Muscle layer of duodenum (tissue), 2 donors: Measurements from ENCODE around the gene AOAH.

ENCODE experiments used
- H3K27ac ChIP-seq: one replicate; pipeline ENCODE4 v1.7.0; 2013; ENCODE audit warnings: mild to moderate bottlenecking, low read length
- H3K27me3 ChIP-seq: one replicate; pipeline ENCODE4 v1.7.0; 2013; ENCODE audit warnings: low read depth, mild to moderate bottlenecking, control low read depth, low read length
- H3K36me3 ChIP-seq, 2 donors: one replicate each; pipeline ENCODE4 v1.7.0; 2013; ENCODE audit warnings: low read length in 2 of 2, control low read depth in 1 of 2, mild to moderate bottlenecking in 1 of 2; ENCODE audit not compliant: insufficient read depth in 2 of 2, control insufficient read depth in 1 of 2
- H3K4me1 ChIP-seq, 2 donors: one replicate each; pipeline ENCODE4 v1.7.0; 2013; ENCODE audit warnings: low read length in 2 of 2, mild to moderate bottlenecking in 2 of 2, control low read depth in 1 of 2, moderate library complexity in 1 of 2; ENCODE audit not compliant: insufficient read depth in 2 of 2, control insufficient read depth in 1 of 2
- H3K4me3 ChIP-seq, 2 donors: one replicate each; pipeline ENCODE4 v1.7.0; 2013; ENCODE audit warnings: low read length in 2 of 2, low read depth in 1 of 2, mild to moderate bottlenecking in 1 of 2
- H3K9me3 ChIP-seq, 2 donors: one replicate each; pipeline ENCODE4 v1.7.0; 2013; ENCODE audit warnings: low read length in 2 of 2, control low read depth in 1 of 2, mild to moderate bottlenecking in 1 of 2; ENCODE audit not compliant: control insufficient read depth in 1 of 2
- donor health status: healthy.

Gene AOAH

DNA sequence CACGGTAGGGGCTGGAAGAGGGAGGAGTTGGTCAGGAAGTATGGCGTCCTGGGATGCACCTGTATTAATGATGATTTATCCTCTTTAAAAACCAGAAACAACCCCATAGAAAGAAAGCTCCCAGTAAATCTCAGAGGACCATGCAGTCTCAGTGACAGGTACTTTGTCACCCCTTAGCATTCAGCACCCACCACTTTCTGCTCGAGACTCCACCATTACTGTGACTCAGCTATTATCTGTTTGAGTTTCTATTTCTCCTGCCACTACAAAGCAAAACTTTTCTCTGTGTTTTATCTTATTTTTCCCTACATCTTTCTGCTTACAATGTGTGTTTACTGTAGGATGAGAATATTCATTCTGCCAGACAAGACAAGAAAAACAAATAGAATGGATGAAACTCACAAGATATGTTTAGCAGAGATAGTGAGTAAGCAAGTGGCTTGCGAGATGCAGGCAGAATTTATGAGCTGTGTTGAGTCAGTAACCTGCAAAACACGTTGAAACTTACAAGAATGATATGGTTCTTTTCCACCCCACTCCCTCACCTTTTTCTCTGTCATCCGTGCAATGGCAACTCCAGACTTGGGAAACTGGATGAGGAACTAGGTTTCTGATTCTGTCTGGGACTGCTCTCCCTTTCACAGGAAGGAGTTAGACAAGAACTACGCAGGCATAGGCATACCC, 127.1 kb downstream of the AOAH start:
- Histone ChIP-seq H3K9me3 (peaks cover 0 to under 1% of the 10 kb centered on the region in 2 donors), H3K27ac (no peak overlapping the region), H3K36me3 (no peaks in the 10 kb centered on the region), H3K27me3 (no peaks in the 10 kb centered on the region), H3K4me1 (no peaks in the 10 kb centered on the region), H3K4me3 (no peak overlapping the region)

GRCh38 chr7:36594445-36594844, 129.8 kb downstream of the AOAH start:
- no peaks in the 10 kb centered on the region for H3K36me3 ChIP-seq
- H3K4me1 ChIP-seq = no peaks in the 10 kb centered on the region
- no peaks in the 10 kb centered on the region for H3K27me3 ChIP-seq
- no peak overlapping the region for H3K27ac ChIP-seq
- peaks cover 0 to 2% of the 10 kb centered on the region in 2 donors for H3K9me3 ChIP-seq
- no peak overlapping the region for H3K4me3 ChIP-seq

- no peak overlapping the region for H3K27ac ChIP-seq
- peaks cover 0 to 2% of the 10 kb centered on the region in 2 donors for H3K9me3 ChIP-seq
- no peaks in the 10 kb centered on the region for H3K36me3 ChIP-seq
- no peak overlapping the region for H3K4me3 ChIP-seq
- no peaks in the 10 kb centered on the region for H3K27me3 ChIP-seq
- H3K4me1 ChIP-seq = no peaks in the 10 kb centered on the region
Measured at GRCh38 chr7:36591636-36592035, 132.7 kb downstream of the AOAH start.

GRCh38 chr7:36589391-36589790, 134.9 kb downstream of the AOAH start:
- Histone ChIP-seq H3K27ac (no peak overlapping the region), H3K27me3 (no peaks in the 10 kb centered on the region), H3K4me1 (no peaks in the 10 kb centered on the region), H3K4me3 (no peak overlapping the region), H3K36me3 (no peaks in the 10 kb centered on the region), H3K9me3 (peaks cover 0 to 2% of the 10 kb centered on the region in 2 donors)

DNA sequence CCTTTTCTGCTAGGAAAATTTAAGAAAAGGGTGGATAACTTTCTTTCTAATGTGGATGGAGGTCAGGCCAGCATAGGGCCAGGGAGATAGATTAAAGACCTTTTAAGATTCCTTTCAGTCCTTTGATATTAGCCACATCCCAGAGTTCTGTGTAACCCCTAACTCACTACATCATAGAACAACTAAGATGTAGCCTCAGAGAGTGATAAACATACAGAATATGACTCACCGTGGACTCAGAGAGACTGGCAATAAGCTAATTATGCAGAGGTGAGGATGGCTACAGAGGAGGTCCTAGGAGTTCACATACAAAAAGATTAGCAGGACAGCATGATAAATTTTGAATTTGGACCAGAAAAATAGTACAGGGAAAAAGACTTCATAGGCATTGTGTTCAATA, 141.0 kb downstream of the AOAH start:
- Histone ChIP-seq H3K4me3 (no peak overlapping the region), H3K9me3 (peaks cover 0 to 4% of the 10 kb centered on the region in 2 donors), H3K27me3 (no peaks in the 10 kb centered on the region), H3K27ac (no peak overlapping the region), H3K4me1 (no peaks in the 10 kb centered on the region), H3K36me3 (no peaks in the 10 kb centered on the region)

- peaks cover 6 to 7% of the 10 kb centered on the region in 2 donors for H3K9me3 ChIP-seq
- H3K36me3 ChIP-seq = no peaks in the 10 kb centered on the region
- no peak overlapping the region for H3K27ac ChIP-seq
- no peaks in the 10 kb centered on the region for H3K27me3 ChIP-seq
- H3K4me3 ChIP-seq = no peak overlapping the region
- no peaks in the 10 kb centered on the region for H3K4me1 ChIP-seq
Measured at GRCh38 chr7:36575832-36576231, 148.5 kb downstream of the AOAH start.

DNA sequence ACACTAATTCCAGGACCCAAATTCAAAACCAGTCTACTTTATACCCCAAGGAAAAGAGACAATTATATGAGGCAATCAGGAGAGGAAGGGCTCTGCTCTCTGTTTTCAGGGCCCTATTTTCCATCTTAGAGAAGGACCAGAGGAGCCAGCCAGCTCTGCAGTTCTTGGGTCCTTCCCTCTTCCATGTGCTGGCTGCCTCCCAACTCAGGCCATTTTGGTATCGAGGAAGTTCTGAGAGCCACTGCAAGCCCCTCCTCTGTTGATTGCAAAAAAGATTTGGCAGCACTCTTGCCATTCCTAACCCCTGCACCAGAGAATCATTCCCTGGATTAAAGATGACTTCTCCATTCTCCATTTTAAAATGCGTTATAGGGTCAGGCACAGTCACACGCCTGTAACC, 151.2 kb downstream of the AOAH start:
- Histone ChIP-seq H3K27ac (no peak overlapping the region), H3K9me3 (peaks cover 6 to 7% of the 10 kb centered on the region in 2 donors), H3K4me1 (no peaks in the 10 kb centered on the region), H3K27me3 (no peaks in the 10 kb centered on the region), H3K4me3 (no peak overlapping the region), H3K36me3 (no peaks in the 10 kb centered on the region)

- H3K27ac ChIP-seq = no peak overlapping the region
- H3K4me1 ChIP-seq = no peaks in the 10 kb centered on the region
- H3K27me3 ChIP-seq = no peaks in the 10 kb centered on the region
- no peak overlapping the region for H3K4me3 ChIP-seq
- H3K9me3 ChIP-seq = no peaks in the 10 kb centered on the region
- no peaks in the 10 kb centered on the region for H3K36me3 ChIP-seq
Measured at GRCh38 chr7:36571190-36571560, 153.1 kb downstream of the AOAH start.

- Histone ChIP-seq H3K27me3 (no peaks in the 10 kb centered on the region), H3K4me1 (no peaks in the 10 kb centered on the region), H3K27ac (no peak overlapping the region), H3K9me3 (no peaks in the 10 kb centered on the region), H3K4me3 (no peak overlapping the region), H3K36me3 (no peaks in the 10 kb centered on the region)
Measured at GRCh38 chr7:36570528-36571189, 153.6 kb downstream of the AOAH start.

DNA sequence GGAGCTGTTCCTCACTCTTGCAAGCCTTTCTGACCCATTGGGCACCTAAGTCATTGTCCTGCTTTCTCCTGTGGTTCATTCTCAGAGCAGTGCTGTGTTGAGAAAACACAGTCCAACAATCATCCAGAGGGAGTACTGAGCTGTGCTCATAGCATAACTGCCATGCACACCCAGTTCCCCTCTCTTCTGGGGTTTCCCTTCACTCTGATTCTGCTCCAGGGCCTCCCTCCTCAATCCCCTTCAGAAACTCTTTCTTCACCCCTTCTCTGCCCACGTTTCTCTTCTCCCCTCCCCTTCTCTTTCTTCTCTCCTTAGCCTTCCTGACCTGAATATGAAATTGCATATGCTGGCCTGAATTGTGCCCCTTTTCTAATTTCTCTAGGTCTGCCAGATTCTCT, 155.8 kb downstream of the AOAH start:
- H3K4me3 ChIP-seq = no peak overlapping the region
- H3K27me3 ChIP-seq = no peaks in the 10 kb centered on the region
- no peak overlapping the region for H3K27ac ChIP-seq
- H3K9me3 ChIP-seq = no peaks in the 10 kb centered on the region
- no peaks in the 10 kb centered on the region for H3K36me3 ChIP-seq
- H3K4me1 ChIP-seq = peaks cover 0 to 6% of the 10 kb centered on the region in 2 donors

DNA sequence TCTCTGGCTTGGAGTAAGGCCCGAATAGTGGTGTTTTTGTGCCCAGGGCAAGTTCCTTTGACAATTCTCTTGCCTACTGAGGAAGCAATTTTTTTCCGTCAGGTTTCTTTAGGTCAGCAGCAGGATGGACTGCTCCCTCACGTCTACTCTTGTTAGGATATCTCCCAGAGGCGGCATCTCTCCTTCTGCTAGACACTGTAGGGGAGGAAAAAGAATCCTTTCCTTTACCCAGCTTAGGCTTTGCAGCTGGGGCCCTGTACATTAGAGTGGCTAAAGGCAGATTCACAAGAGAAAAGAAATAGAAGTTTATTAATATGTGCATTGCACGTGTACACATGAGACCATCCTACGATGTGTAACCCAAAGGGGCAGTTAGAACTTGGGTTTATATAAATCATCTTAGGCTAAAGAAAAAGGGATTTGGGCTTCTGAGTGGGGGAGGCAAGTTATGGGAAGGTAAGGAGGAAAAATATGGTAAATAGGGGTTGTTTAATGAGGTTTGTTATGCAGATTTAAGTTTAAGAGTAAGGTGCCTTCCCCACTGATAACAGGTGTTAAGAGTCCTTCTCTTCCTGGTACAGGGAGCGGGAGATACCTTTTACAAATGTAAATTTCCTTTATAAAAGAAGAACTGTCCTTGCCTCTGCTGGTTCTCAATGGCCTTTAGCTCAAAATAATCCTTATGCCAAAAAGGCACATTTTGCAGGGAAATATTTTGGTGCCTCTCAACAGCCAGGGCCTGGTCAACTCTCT, 156.4 kb downstream of the AOAH start:
- Histone ChIP-seq H3K9me3 (no peaks in the 10 kb centered on the region), H3K36me3 (no peaks in the 10 kb centered on the region), H3K4me3 (no peak overlapping the region), H3K27me3 (no peaks in the 10 kb centered on the region), H3K4me1 (peaks cover 0 to 6% of the 10 kb centered on the region in 2 donors), H3K27ac (no peak overlapping the region)
